LNCAP (cell line): ENCODE measurements around the gene EPHA6.

ENCODE experiments used
- TF ChIP-seq, protein P1 (sequence below): fragments of 450-650 bp; IDR thresholded peaks from 2 replicates; pipeline ENCODE4 v1.5.1; 2017; ENCODE audit warnings: mild to moderate bottlenecking

Gene EPHA6

DNA sequence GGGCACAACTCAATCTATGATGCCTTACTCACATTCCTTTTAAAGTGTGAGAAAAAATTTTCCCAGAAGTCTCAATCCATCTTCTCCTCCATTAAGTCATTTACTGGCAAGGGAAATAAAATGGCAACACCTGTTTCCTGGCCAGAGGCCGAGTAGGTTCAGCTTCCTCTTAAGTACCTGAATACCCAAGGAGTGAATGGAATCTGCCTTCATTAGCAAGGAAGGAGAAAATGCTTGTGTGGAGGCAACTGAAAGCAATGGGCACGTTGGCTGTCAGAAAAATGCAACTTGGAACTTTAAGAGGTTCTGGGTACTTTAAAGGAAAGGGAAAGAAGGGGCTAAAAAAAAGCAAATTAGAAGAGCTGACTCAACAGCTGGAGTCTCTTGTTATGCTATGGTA lies 526.5 kb downstream of the EPHA6 start:
- TF ChIP-seq, protein P1, sequence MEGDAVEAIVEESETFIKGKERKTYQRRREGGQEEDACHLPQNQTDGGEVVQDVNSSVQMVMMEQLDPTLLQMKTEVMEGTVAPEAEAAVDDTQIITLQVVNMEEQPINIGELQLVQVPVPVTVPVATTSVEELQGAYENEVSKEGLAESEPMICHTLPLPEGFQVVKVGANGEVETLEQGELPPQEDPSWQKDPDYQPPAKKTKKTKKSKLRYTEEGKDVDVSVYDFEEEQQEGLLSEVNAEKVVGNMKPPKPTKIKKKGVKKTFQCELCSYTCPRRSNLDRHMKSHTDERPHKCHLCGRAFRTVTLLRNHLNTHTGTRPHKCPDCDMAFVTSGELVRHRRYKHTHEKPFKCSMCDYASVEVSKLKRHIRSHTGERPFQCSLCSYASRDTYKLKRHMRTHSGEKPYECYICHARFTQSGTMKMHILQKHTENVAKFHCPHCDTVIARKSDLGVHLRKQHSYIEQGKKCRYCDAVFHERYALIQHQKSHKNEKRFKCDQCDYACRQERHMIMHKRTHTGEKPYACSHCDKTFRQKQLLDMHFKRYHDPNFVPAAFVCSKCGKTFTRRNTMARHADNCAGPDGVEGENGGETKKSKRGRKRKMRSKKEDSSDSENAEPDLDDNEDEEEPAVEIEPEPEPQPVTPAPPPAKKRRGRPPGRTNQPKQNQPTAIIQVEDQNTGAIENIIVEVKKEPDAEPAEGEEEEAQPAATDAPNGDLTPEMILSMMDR: no peak

DNA sequence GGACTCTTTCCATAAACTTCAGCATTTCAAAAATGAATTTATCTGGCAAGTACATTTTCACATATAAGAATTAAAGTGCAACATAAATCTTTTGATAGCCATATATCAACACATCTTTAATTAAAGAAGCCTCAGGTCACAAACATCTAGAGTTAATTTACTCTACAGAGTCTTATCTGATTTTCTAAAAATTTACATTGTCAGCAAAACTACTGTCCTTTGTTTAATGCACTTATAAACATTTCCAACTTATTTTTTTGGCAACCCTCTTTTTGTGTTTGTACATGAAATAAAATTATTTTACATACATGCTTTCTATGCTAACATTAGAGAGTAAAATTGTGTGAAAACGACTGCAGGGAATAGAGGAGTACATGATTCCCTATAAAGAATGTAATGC lies 533.4 kb downstream of the EPHA6 start:
- TF ChIP-seq, protein P1: no peak

DNA sequence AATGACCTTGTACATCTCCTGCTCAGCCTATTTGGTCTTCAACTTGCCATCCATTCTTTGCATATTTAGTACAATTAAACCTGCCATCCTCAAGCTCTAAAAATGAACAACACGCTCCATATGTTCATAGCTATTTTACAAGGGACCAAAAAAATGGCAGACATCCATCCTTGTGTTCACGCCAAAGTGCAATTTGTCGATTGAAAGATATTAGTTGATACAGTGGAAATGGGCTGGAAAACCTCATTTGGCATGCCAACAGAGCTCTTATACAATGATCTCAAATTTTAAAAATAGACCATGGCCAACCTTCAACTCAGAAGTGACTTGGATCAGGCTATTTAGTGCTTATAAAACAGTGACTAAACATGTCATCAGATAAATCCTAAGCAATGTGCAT lies 536.6 kb downstream of the EPHA6 start:
- TF ChIP-seq, protein P1: no peak

DNA sequence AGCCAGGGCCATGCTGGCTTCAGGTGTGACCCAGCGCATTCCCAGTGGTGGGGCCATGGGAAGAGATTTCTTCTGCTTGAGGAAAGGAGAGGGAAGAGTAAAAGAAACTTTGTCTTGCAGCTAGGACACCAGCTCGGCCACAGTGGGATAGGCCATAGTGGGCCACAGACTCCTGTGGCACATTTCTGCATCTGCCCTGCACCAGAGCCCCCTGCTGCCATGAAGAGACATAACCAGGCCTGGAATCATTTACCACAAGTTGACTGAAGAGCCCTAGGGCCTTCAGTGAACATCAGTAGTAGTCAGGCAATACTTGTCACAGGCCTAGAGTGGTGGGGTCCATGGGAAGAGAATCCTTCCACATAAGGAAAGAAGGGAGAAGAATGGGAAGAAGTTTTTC lies 538.8 kb downstream of the EPHA6 start:
- TF ChIP-seq, protein P1: no peak

DNA sequence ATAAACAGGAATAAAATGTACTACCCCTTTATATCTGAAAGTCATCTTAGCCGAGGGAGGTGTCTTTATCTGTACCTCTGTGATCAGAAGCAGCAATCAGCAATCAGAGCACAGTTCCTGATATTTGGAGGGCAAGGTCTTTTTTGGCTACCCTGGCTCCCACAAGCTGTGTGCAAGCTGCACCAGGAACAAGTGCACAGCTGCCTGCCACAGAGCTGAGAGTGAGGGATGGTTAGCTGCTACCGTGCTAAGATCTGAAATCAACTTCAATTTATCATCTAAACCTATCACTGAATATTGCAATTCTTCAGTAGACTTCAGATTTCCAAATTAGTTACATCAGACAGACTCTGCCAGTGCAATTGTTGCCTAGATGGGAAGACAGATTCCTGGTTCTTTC lies 545.6 kb downstream of the EPHA6 start:
- TF ChIP-seq, protein P1: no peak

DNA sequence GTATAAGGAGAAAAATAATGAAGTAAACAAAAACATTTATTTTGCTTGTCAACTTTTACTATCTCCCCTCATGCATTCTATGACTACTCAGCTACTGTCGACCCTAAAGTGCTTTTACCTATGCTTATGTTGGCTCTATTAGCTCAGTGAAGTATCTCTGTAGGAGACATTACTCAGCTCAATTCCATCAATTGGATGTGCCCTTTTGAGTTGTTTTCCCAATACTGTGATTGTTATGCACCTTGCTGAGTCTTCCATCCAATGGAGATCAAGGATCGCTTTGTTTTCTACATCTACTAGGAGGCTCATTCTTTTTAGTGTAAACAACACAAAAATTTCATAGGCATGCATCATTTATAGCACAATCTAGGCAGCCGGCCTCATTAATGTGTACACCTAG lies 546.4 kb downstream of the EPHA6 start:
- TF ChIP-seq, protein P1: no peak

DNA sequence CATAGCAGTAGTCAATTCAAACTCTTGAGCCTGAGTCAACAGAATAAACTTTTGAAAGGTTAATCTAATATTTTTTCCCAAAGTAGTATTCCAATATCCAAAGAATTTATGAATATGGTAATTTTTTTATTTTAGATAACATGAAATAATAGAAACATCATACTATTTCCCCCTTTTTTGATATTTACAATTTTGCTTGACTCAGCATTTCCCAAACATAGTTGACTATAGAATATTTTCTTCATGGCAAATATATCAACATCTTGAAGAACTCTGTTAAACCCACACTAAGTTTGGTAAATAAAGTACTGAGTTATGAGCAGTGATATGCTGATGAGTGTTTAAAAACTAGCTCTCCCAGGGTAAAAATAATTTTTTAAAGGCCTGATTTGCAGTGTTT lies 570.2 kb downstream of the EPHA6 start:
- TF ChIP-seq, protein P1: no peak

DNA sequence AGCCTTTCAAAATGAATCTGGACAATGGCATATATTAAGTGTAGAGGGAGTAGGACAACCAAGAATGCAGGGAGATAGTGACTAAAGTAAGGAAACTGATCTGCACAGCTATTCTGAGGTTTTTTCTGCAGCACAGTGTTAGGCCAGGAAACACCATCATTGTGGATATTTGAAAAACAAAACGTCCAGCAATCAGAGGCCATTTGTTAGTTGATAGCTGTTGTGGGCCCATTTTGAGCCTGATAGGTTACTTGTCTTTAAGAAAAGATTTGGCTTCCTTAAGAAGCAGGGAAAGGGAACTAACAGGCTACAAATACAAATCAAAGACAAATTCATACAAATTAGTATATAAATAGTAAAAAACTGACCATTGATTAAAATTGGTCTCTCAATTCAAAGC lies 574.4 kb downstream of the EPHA6 start:
- TF ChIP-seq, protein P1: no peak
